ENCODE data around the gene AARSD1.

AARSD1 gene

DNA sequence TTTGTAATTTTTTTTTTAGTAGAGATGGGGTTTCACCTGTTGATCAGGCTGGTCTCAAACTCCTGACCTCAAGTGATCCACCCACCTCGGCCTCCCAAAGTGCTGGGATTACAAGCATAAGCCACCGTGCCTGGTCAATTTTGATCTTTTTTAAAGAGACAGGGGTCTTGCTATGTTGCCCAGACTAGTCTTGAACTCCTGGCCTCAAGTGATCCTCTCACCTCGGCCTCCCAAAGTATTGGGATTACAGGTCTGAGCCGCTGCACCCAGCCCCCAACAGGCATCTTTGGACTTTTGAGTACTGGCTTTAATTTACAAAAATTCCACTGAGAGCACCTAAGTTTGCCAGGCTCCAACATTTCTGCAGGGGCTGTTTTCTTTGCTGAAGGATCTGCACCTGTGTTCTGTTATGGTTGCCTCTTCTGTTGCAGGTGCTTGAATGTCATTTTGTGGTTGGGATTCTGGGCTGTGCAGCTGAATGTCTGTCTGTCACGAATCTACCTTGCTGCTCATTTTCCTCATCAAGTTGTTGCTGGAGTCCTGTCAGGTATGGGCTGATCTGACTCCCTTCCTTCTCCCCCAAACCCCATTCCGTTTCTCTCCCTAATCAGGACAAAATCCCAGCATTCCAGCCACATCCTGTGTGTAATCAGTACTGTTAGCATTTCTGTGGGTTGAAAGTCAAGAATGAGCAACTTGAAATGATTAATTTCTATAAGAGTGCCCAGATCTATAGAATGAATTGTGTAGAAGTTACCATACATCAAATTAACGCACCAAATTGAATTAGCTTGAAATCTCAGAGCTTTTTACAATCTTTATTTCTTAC is 55.2 kb downstream of the AARSD1 start:
- Histone ChIP-seq H3K9ac (ENCODE audit: low read depth in 1 of 2, low read length in 2 of 2) (no peak overlapping the region), H3K27me3 (ENCODE audit: control insufficient read depth in 2 of 2, insufficient read depth in 2 of 2, low read length in 2 of 2) (peaks cover 23 to 31% of the 10 kb centered on the region in 2 donors), H3K4me1 (ENCODE audit: control insufficient read depth in 2 of 2, insufficient read depth in 2 of 2, low read length in 2 of 2) (no peaks in the 10 kb centered on the region), H3K9me3 (ENCODE audit: control insufficient read depth in 2 of 2, low read length in 2 of 2) (no peaks in the 10 kb centered on the region), H3K27ac (ENCODE audit: low read depth in 2 of 2, low read length in 2 of 2) (no peak overlapping the region), H3K4me3 (ENCODE audit: low read length in 2 of 2) (no peak overlapping the region), H3K36me3 (ENCODE audit: control insufficient read depth in 2 of 2, insufficient read depth in 2 of 2, low read length in 2 of 2) (no peaks in the 10 kb centered on the region)

- Histone ChIP-seq H3K4me3 (ENCODE audit: low read length in 2 of 2) (no peak overlapping the region), H3K4me1 (ENCODE audit: control insufficient read depth in 2 of 2, insufficient read depth in 2 of 2, low read length in 2 of 2) (no peaks in the 10 kb centered on the region), H3K27ac (ENCODE audit: low read depth in 2 of 2, low read length in 2 of 2) (no peak overlapping the region), H3K9ac (ENCODE audit: low read depth in 1 of 2, low read length in 2 of 2) (no peak overlapping the region), H3K36me3 (ENCODE audit: control insufficient read depth in 2 of 2, insufficient read depth in 2 of 2, low read length in 2 of 2) (no peaks in the 10 kb centered on the region), H3K27me3 (ENCODE audit: control insufficient read depth in 2 of 2, insufficient read depth in 2 of 2, low read length in 2 of 2) (peaks cover 23 to 33% of the 10 kb centered on the region in 2 donors), H3K9me3 (ENCODE audit: control insufficient read depth in 2 of 2, low read length in 2 of 2) (no peaks in the 10 kb centered on the region)
These were observed 57.3 kb downstream of the AARSD1 start for GRCh38 chr17:42906772-42907446.

DNA sequence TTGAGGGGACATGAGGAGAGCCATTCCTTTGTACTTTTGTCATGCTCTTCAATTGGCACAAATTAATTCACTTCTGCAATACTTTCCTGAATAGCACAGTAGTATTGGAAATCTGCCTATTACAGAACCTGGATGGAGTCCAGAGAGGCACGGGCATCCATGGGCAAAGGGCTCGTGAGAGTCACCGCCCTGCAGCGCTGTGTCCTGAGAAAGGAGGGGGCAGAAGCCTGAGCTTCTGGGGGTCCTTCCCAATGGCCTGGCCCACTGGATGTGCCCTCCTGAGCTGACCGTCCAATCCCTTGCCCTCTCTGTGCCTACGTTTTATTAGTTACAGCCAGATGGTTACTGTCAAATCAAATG is 60.2 kb downstream of the AARSD1 start:
- H3K27me3 ChIP-seq (ENCODE audit: control insufficient read depth in 2 of 2, insufficient read depth in 2 of 2, low read length in 2 of 2): peaks cover 12 to 49% of the 10 kb centered on the region in 2 donors
- H3K9me3 ChIP-seq (ENCODE audit: control insufficient read depth in 2 of 2, low read length in 2 of 2): no peaks in the 10 kb centered on the region
- no peak overlapping the region for H3K4me3 ChIP-seq (ENCODE audit: low read length in 2 of 2)
- H3K4me1 ChIP-seq (ENCODE audit: control insufficient read depth in 2 of 2, insufficient read depth in 2 of 2, low read length in 2 of 2): no peaks in the 10 kb centered on the region
- no peak overlapping the region for H3K27ac ChIP-seq (ENCODE audit: low read depth in 2 of 2, low read length in 2 of 2)
- no peak overlapping the region for H3K9ac ChIP-seq (ENCODE audit: low read depth in 1 of 2, low read length in 2 of 2)
- no peaks in the 10 kb centered on the region for H3K36me3 ChIP-seq (ENCODE audit: control insufficient read depth in 2 of 2, insufficient read depth in 2 of 2, low read length in 2 of 2)

- H3K9ac ChIP-seq (ENCODE audit: low read depth in 1 of 2, low read length in 2 of 2): no peak overlapping the region
- H3K4me1 ChIP-seq (ENCODE audit: control insufficient read depth in 2 of 2, insufficient read depth in 2 of 2, low read length in 2 of 2): no peaks in the 10 kb centered on the region
- no peak overlapping the region for H3K4me3 ChIP-seq (ENCODE audit: low read length in 2 of 2)
- H3K27ac ChIP-seq (ENCODE audit: low read depth in 2 of 2, low read length in 2 of 2): no peak overlapping the region
- H3K27me3 ChIP-seq (ENCODE audit: control insufficient read depth in 2 of 2, insufficient read depth in 2 of 2, low read length in 2 of 2): peaks cover 13 to 44% of the 10 kb centered on the region in 2 donors
- H3K36me3 ChIP-seq (ENCODE audit: control insufficient read depth in 2 of 2, insufficient read depth in 2 of 2, low read length in 2 of 2): no peaks in the 10 kb centered on the region
- H3K9me3 ChIP-seq (ENCODE audit: control insufficient read depth in 2 of 2, low read length in 2 of 2): no peaks in the 10 kb centered on the region
These were observed 62.6 kb downstream of the AARSD1 start for GRCh38 chr17:42901535-42902229.

Data from mucosa of rectum (tissue), 2 donors.